ENCODE results near the gene ARHGEF4. TPM values are rescaled to one million over a fixed set of nuclear protein-coding genes. Genes with fewer than 3 reads are reported as not detected.

The ARHGEF4 gene
- total and polyA plus RNA-seq, 10 of the 15 experiments (the other 5 are each of a cell fraction or from before 2014, with no cell fraction given) = 0.02 to 0.24 (median 0.16) TPM; not detected in 6

- peak overlapping the region; percentile 77 for H3K4me2 ChIP-seq (ENCODE audit: control insufficient read depth, insufficient read depth)
- ChIA-PET SMC1A (ENCODE audit: uncharacterized antibody, unreplicated experiment) (interaction anchor here (1.0 to 5.2 kb wide), 5 partner anchors 10 to 435 kb away, joined by 3 to 34 read pairs (median 4); partner anchors contain the start of gene PLEKHB2), CTCF (interaction anchor here (1.7 to 3.9 kb wide), 2 partner anchors 11 to 14 kb away, joined by 4 to 31 read pairs; partner anchors contain the start of gene PLEKHB2), RAD21 (ENCODE audit: unreplicated experiment) (interaction anchor here (0.9 to 2.7 kb wide), 4 partner anchors 10 to 36 kb away, joined by 4 to 18 read pairs (median 4); partner anchors contain the start of gene PLEKHB2), POLR2A (interaction anchor here (0.8 to 2.5 kb wide), 3 partner anchors 10 to 19 kb away, joined by 3 to 45 read pairs (median 16); partner anchors contain the start of gene PLEKHB2)
- peak overlapping the region; percentile 90 for H3K4me3 ChIP-seq
- H4K20me1 ChIP-seq (ENCODE audit: control insufficient read depth, insufficient read depth) = no peaks in the 10 kb centered on the region
- FAIRE-seq (no peak), ATAC-seq (peak; percentile 80), DNase-seq (ENCODE audit: low read depth, low spot score) (peak; percentile 15)
- intact Hi-C loops (cut with micrococcal nuclease; ENCODE audit: unreplicated experiment) = loop anchor here (10.0 kb wide), 1 partner anchor 401 kb away; the partner anchor contains the start of gene MZT2A
- peaks cover 38% of the 10 kb centered on the region for H3K79me2 ChIP-seq (ENCODE audit: control insufficient read depth, insufficient read depth, low read length)
- peaks cover 3% of the 10 kb centered on the region; the same call in 1 of the 2 replicates for H3K4me1 ChIP-seq (ENCODE audit: control insufficient read depth, insufficient read depth, low read length)
- peak overlapping the region; percentile 79 for H2AFZ ChIP-seq (ENCODE audit: control insufficient read depth, low read depth, low read length)
- H3K9me3 ChIP-seq (replicated peaks; ENCODE audit: control insufficient read depth, insufficient read depth, low read length) = no peaks in the 10 kb centered on the region
- 10% methylated on average over 37 of the region's 37 CpGs for WGBS (ENCODE audit: insufficient coverage, insufficient replicate concordance, low lambda C conversion rate, missing lambda C conversion rate)
- TF ChIP-seq RUNX3 (IDR thresholded peaks at IDR 0.05; ENCODE audit: low read length) (no peak), ASH2L (IDR thresholded peaks at IDR 0.05; ENCODE audit: borderline replicate concordance, low read depth) (0 out of 2 replicates have a peak, but pooled peaks have one; percentile 29), ZNF217 (IDR thresholded peaks at IDR 0.05) (peak; percentile 67; the same call in 1 of the 2 replicates), POLR2AphosphoS5 (IDR thresholded peaks at IDR 0.05; ENCODE audit: low read length) (peak; percentile 18; the same call in 1 of the 2 replicates), RBBP5 (conservative IDR thresholded peaks at IDR 0.05) (0 out of 2 replicates have a peak, but pooled peaks have one; percentile 41), CBX5 (IDR thresholded peaks at IDR 0.05; ENCODE audit: low read depth) (0 out of 2 replicates have a peak, but pooled peaks have one; percentile 36), NBN (IDR thresholded peaks at IDR 0.05) (peak; percentile 84; the same call in 1 of the 2 replicates), GATAD2B (conservative IDR thresholded peaks at IDR 0.05; ENCODE audit: low read depth) (no peak), RCOR1 (conservative IDR thresholded peaks at IDR 0.05; ENCODE audit: low read depth, low read length) (peak; percentile 24; the same call in 1 of the 2 replicates), BCLAF1 (IDR thresholded peaks at IDR 0.05) (no peak), MLLT1 (IDR thresholded peaks at IDR 0.05) (peak; percentile 58; the same call in 1 of the 2 replicates), EGR1 (IDR thresholded peaks at IDR 0.05; ENCODE audit: borderline replicate concordance in 1 of 2, low read depth in 2 of 2, low read length in 2 of 2) (peak in 1 of 2 experiments; percentile 65; a peak in 1 of 3 replicates)
- TF ChIP-seq, protein P1, sequence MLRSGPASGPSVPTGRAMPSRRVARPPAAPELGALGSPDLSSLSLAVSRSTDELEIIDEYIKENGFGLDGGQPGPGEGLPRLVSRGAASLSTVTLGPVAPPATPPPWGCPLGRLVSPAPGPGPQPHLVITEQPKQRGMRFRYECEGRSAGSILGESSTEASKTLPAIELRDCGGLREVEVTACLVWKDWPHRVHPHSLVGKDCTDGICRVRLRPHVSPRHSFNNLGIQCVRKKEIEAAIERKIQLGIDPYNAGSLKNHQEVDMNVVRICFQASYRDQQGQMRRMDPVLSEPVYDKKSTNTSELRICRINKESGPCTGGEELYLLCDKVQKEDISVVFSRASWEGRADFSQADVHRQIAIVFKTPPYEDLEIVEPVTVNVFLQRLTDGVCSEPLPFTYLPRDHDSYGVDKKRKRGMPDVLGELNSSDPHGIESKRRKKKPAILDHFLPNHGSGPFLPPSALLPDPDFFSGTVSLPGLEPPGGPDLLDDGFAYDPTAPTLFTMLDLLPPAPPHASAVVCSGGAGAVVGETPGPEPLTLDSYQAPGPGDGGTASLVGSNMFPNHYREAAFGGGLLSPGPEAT (IDR thresholded peaks at IDR 0.05; ENCODE audit: low read depth) = peak; percentile 55; the same call in 1 of the 2 replicates
- no peaks in the 10 kb centered on the region for H3K36me3 ChIP-seq (ENCODE audit: control insufficient read depth in 2 of 2, insufficient read depth in 2 of 2, low read length in 1 of 2)
- in situ Hi-C loops (cut with MboI) = no loop called here
- peak overlapping the region; percentile 89 for H3K27ac ChIP-seq (ENCODE audit: control insufficient read depth, insufficient read depth)
- H3K9ac ChIP-seq (ENCODE audit: control insufficient read depth, insufficient read depth, low read length) = peak overlapping the region; percentile 85
- H3K27me3 ChIP-seq (replicated peaks in 1 of 2; ENCODE audit: control insufficient read depth in 2 of 2, insufficient read depth in 2 of 2, low read length in 1 of 2) = no peaks in the 10 kb centered on the region
- TSS peak; percentile 100 for BruUV-seq (replicated peaks)
These were observed 257.2 kb downstream of the ARHGEF4 start for GRCh38 chr2:131093696-131094462.
